PC-3 (cell line): ENCODE data around the gene UQCC5. TPM values are rescaled to one million over a fixed set of nuclear protein-coding genes. Genes with fewer than 3 reads are reported as not detected.

Experiments used
- total RNA-seq: library from RNA; depleted of rRNA; stranded (reverse); fragments of >200 nt; gene quantifications from 2 replicates; pipeline ENCODE4 v1.2.3, GENCODE V29; 2014; rRNA removed

The UQCC5 gene
- total RNA-seq, 1 experiment from 2014 or later: 26.1 TPM

Other genes starting within 250 kb of the UQCC5 start
- 11.3 and 11.7 TPM in 2 replicates for gene GLYCTK, start 248.8 kb upstream of the UQCC5 start, total RNA-seq
- 2.2 and 3.3 TPM in 2 replicates for gene DNAH1, start 220.3 kb upstream of the UQCC5 start, total RNA-seq
- 103 and 108 TPM in 2 replicates for gene BAP1, start 126.6 kb upstream of the UQCC5 start, total RNA-seq
- gene PHF7, start 125.9 kb upstream of the UQCC5 start, total RNA-seq: 7.3 and 8.5 TPM in 2 replicates
- gene SEMA3G, start 91.5 kb upstream of the UQCC5 start, total RNA-seq: 0.77 and 1.6 TPM in 2 replicates
- 1.9 and 4.9 TPM in 2 replicates for gene TNNC1, start 82.6 kb upstream of the UQCC5 start, total RNA-seq
- 60.4 and 65.3 TPM in 2 replicates for gene NISCH, start 81.0 kb upstream of the UQCC5 start, total RNA-seq
- 0.33 TPM in 1 of 2 replicates, not detected in the other for gene STAB1, start 41.3 kb upstream of the UQCC5 start, total RNA-seq
- 229 and 263 TPM in 2 replicates for gene NT5DC2, start 2.7 kb upstream of the UQCC5 start, total RNA-seq
- gene PBRM1, start 149.3 kb downstream of the UQCC5 start, total RNA-seq: 59.7 and 67.8 TPM in 2 replicates
- 219 TPM in 2 replicates for gene GNL3, start 149.4 kb downstream of the UQCC5 start, total RNA-seq
- gene GLT8D1, start 169.2 kb downstream of the UQCC5 start, total RNA-seq: 53.6 and 70.2 TPM in 2 replicates
- 114 and 133 TPM in 2 replicates for gene SPCS1, start 169.5 kb downstream of the UQCC5 start, total RNA-seq
- gene NEK4, start 234.3 kb downstream of the UQCC5 start, total RNA-seq: 26.6 and 33.6 TPM in 2 replicates
- not detected in 2 replicates for gene ITIH1, start 241.0 kb downstream of the UQCC5 start, total RNA-seq